HG03378 (cell line): ENCODE measurements around the gene CTBP2.
"Not testable (repeated sequence)": the region's sequence is repeated elsewhere in the genome, so short reads cannot be mapped to it uniquely, and the experiment has no call there.

Source experiments
- ATAC-seq: cut with Tn5 transposase; IDR thresholded peaks from one replicate; pipeline ENCODE4 v1.9.1; 2021; ENCODE audit warnings: mild to moderate bottlenecking, moderate library complexity; ENCODE audit not compliant: unreplicated experiment

CTBP2 gene

GRCh38 chr10:125073996-125074395 is 86.4 kb downstream of the CTBP2 start:
- ATAC-seq: no peak

DNA sequence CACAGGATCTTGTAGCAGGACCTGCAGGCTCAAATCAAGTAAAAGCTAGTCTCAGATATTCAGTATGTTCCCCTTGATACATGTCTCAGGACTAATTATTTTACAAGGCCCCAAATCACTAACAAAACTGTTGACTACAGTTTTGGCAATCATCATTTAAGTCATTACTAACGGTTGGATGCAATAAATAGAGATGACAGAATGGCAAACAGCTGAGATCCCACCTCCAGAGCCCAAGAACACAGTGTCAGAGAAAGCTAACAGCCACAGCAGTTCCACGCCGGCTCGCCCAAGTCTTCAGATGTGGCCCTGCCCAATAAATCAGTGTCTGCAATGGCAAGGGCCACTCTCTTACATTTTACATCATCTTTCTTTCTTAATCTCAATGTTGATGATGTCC is 87.6 kb downstream of the CTBP2 start:
- no peak for ATAC-seq

DNA sequence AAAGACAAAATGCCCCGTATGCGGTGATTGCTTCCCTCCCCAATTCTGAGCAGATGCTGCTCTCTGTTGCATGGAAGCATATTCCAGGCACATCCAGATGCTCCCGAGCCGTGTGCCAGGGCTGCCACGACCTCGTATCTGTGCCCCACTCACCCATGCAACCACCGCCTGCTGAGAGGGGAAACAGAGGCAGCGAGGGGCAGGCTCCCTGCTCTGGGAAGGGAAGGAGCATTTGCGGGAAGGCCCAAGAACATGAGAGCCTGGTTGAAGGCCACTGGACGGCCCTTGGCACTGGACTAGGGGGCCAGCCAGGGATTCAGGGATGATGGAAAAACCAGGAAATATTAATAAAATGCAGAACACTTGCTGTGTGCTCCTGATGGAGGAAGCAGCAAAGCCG is 89.4 kb downstream of the CTBP2 start:
- no peak for ATAC-seq

GRCh38 chr10:125068406-125068805 is 92.0 kb downstream of the CTBP2 start:
- no peak for ATAC-seq

DNA sequence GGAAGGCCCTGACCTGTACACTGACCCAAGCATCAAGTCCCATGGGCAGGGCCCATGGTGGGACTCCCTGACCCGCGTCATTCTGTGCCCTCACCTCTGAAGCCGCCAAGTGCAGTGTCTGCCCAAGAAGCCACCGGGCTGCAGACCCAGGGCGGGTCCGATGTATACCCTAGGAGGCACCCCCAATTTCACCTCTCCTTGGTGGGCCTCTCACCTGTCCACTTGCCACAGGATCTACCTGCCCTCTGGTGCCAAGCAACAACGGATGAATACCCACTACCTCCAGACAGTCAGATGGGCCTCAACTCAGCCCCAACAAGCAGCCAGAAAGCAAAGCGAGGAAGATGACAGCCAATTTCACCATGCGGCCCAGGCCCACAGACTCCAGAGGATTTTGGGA is 92.6 kb downstream of the CTBP2 start:
- no peak for ATAC-seq

GRCh38 chr10:125066764-125067450 is 93.5 kb downstream of the CTBP2 start:
- ATAC-seq: no peak

DNA sequence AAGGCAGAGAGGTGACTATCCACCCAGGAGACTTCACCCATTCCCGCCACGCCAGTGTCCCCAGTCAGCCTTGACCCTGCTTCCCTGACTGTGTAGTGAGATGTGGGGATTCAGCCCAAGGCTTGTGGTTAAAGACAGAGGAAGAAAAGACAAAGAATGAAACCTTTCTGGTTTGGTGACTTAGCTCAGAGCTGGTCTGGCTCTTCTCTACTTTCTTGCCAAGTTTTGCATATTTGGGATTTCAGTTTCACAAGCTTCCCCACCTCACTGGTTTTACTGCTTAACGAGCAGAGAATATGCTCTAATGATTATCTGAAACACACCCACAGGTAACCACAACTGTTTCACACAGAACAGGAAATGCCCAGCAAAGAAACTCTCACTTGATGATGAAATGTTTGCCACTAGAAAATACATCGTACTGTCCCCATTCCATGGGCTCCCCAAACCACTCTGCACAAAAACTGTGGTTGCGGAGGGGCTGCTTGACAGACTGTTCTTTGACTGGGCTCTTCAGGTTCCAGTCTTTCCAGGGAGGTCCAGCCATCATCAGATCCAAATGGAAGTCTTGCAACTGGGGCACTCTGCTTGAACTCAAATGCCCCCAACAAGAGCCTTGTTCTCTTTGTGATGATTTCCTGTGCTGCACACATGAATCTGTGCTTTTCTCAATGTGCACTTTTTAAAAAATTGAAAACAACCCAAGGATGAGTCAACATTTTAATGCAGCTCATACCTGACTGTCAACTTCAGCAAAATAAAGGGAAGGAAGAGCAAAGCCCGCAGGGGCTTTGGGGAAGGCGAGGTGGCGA is 95.5 kb downstream of the CTBP2 start:
- peak; percentile 97 for ATAC-seq

- no peak for ATAC-seq
Observed at GRCh38 chr10:125063256-125063925, 97.0 kb downstream of the CTBP2 start.

GRCh38 chr10:125062914-125063230 is 97.5 kb downstream of the CTBP2 start:
- ATAC-seq: no peak

DNA sequence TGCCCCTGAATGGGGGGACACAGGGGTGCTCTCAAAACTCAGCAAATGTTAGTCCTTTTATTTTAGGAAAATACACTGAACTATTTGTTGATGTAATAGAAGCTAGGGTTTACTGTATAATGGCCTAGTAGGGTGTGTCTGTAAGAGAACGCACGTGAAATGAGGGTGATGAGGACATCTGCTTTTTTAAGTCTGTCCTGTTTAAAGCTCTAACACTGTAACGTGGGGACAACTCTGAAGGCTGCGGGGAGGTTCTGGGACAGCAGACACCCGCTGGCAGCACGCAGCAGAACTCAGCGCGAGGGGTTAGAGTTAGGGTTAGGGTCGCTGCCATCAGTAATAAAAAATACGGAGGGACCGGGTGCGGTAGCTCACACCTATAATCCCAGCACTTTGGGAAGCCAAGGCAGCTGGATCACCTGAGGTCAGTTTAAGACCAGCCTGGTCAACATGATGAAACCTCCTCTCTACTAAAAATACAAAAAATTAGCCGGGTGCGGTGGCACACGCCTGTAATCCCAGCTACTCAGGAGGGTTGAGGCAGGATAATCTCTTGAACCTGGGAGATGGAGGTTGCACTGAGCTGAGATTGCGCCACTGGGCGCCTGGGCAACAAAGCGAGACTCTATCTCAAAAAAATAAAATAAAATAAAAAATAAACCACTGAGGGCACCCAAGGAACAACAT is 98.0 kb downstream of the CTBP2 start:
- ATAC-seq: no peak

GRCh38 chr10:125061557-125062226 is 98.7 kb downstream of the CTBP2 start:
- ATAC-seq: no peak

GRCh38 chr10:125060826-125061556 is 99.4 kb downstream of the CTBP2 start:
- no peak for ATAC-seq

- no peak for ATAC-seq
Observed at GRCh38 chr10:125060482-125060825, 99.9 kb downstream of the CTBP2 start.

DNA sequence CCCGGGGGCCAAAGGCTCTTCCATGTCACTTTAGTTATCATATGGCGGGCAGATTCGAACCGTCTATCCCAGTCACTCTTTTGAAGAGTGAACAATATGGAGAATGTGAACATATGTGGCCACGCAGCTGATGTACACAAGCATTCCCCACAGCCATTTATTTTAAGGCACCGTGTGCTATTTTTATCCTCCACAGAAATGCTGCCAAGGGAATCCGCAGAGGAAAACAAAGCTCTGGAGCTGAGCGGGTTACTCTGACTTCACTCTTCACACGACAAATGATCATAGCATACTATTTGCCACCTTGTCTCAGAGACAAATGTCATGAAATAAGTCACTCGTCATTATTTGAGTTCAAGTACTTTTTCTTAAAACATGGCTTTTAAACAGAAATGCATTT is 100.3 kb downstream of the CTBP2 start:
- ATAC-seq: no peak

GRCh38 chr10:125059348-125059747 is 101.0 kb downstream of the CTBP2 start:
- ATAC-seq: not testable (repeated sequence)

DNA sequence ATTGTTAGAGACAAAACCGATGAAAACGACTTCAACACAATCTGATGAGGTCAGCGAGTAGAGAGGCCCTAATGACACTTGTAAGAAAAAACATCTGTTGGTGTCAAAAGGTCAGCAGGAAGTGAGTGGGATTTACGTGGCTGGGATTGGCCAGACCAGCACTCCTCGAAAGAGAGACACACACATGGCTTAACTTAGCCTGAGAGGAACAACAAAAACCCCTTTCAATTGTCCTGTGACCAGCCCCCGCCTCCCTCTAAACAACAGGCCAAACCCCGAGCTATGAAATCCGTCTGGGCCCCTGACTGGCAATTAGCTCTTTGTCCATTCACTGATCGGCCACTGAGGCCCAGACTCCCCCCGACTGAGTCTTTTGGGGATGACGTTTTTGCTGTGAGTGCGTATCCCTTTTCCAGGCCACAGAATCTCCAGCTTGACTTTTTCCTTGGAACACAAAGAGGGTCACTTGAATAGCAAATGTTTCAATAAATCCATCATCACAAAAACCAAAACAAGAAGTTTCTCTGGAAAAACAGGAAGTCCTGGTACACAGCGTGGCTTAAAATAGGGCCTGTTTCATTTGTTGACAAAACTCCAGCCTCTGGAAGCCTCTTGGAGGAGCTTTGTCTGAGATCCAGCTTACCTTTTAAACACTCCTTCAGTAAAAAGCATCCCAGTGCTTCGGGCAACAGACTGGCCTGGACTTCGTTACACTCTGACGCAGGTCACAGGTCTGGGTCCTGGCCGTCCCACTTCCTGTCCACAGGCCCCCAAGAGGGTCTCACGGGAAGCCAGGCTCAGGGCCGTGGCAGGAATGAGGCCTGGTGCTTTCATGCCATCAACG is 103.0 kb downstream of the CTBP2 start:
- ATAC-seq: peak; percentile 37

GRCh38 chr10:125056161-125057132 is 103.9 kb downstream of the CTBP2 start:
- ATAC-seq: no peak

- ATAC-seq: no peak
Observed at GRCh38 chr10:125055446-125055845, 104.9 kb downstream of the CTBP2 start.
